K562 (cell line): ENCODE results near the gene PIK3CD. TPM values are rescaled to one million over a fixed set of nuclear protein-coding genes. Genes with fewer than 3 reads are reported as not detected.

Experiments
- CAMTA2 ChIP-seq: fragments of 250-450 bp; sonication (Bioruptor Pico); conservative IDR thresholded peaks from 2 replicates; pipeline ENCODE4 v1.5.1; 2022
- MGA ChIP-seq: fragments of 450-650 bp; IDR thresholded peaks from 2 replicates; pipeline ENCODE4 v1.6.1; 2016; ENCODE audit warnings: mild to moderate bottlenecking, moderate library complexity
- PHF8 ChIP-seq: fragments of 200-600 bp; sonication (generic); IDR thresholded peaks from 2 replicates; pipeline ENCODE4 v1.6.1; 2012; ENCODE audit warnings: mixed run types, mild to moderate bottlenecking, inconsistent platforms, low read length, moderate library complexity, borderline replicate concordance
- SMAD4 ChIP-seq: fragments of 250-450 bp; sonication (Bioruptor Pico); conservative IDR thresholded peaks from 2 replicates; pipeline ENCODE4 v1.8.0; 2021; ENCODE audit warnings: inconsistent platforms, mild to moderate bottlenecking, moderate library complexity
- ZNF133 ChIP-seq: fragments of 250-450 bp; sonication (Bioruptor Pico); IDR thresholded peaks from 2 replicates; pipeline ENCODE4 v1.4.0; 2020; ENCODE audit warnings: mild to moderate bottlenecking
- polyA plus RNA-seq, 8 experiments: library from polyadenylated mRNA; depleted of rRNA in 4 of 8; stranded (reverse) in 5 of 8; unstranded in 3 of 8; fragments of >200 nt; fragmentation: Nextera tagmentation in 2 of 8; fragmentation: Illumina TruSeq in 1 of 8; extraction: Ambion mirVana in 2 of 8; extraction: Trizol in 1 of 8; gene quantifications; 2 replicates each; pipeline versions ENCODE4 v1.2.1 to v1.2.3, GENCODE V29; 2011 to 2014; ENCODE audit warnings: inconsistent platforms in 1 of 8, missing spikeins in 1 of 8
- total RNA-seq, 7 experiments: library from RNA; depleted of rRNA in 6 of 7; stranded (reverse); fragments of >200 nt in 6 of 7; fragmentation: Illumina TruSeq in 2 of 7; extraction: Trizol in 2 of 7; gene quantifications; 2 replicates each; pipeline versions ENCODE4 v1.2.1 to v1.2.3, GENCODE V29; 2011 to 2021; ENCODE audit warnings: low replicate concordance in 1 of 7

PIK3CD gene
- total and polyA plus RNA-seq, 9 of the 15 experiments (the other 6 are each of a cell fraction or from before 2014, with no cell fraction given): 1.8 to 20.8 (median 7.2) TPM

- TF ChIP-seq SMAD4 (CRISPR knock-in tag): no peak; the same call in 1 of the 2 replicates
- no peak for TF ChIP-seq CAMTA2 (CRISPR knock-in tag)
- TF ChIP-seq PHF8: no peak
- TF ChIP-seq MGA: no peak
- no peak for TF ChIP-seq ZNF133 (CRISPR knock-in tag)
Observed at GRCh38 chr1:9615316-9616063, 36.0 kb upstream of the PIK3CD start (continued).
